ENCODE measurements around the gene CA10.
A peak's percentile ranks its signal among the peaks of the same experiment; 100 is the strongest.

CA10 gene

DNA sequence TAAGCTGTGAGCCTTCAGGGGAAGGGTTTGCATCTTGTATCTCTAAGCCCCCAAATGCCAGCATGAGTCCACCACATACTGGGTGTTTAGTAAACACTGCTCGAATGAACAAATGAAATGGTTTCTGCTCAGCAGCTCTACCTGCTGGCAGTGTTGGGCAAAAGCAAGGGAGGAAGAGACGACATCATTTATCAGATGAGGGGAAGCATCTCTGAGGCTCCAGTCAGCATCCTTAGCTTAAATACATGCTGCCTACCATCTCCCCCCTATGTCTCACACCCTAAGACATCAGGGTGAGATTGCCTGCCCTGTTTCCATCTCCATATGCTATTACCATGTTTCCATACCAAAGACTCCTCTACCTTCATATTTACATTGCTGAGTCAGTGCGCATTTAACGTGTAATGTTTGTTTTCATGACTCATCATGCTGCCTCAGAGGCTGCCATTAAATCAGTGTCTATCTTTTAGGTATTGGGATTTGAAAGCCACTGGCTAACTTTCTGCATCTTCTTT, 518.3 kb downstream of the CA10 start:
- H3K4me2 ChIP-seq (ENCODE audit: low read length) = no peak overlapping the region
- no peaks in the 10 kb centered on the region for H4K20me1 ChIP-seq (ENCODE audit: control insufficient read depth, insufficient read depth, low read depth, low read length)
- no peaks in the 10 kb centered on the region for H3K9me3 ChIP-seq (ENCODE audit: control insufficient read depth, insufficient read depth, low read length)

DNA sequence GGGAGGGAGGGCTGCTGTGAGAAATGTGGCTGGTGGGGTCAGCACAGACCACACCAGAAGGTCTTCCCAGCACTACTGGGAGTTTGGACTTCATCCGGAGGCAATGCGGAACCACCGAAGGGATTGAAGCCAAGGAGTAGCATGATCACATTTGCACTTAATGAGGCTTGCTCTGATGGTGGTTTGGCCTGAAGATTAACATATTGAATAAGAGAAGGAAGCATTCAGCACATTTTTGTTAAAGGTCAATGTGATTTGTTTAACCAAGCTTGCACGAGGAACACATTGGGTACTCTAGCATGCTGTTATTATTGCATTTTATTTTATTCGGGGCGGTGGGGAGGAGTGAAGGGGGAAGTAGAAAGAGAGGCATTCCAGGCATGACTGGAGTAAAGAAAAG, 519.5 kb downstream of the CA10 start:
- H3K79me2 ChIP-seq (ENCODE audit: control insufficient read depth, low read length) = no peaks in the 10 kb centered on the region
- no peaks in the 10 kb centered on the region for H3K27me3 ChIP-seq (ENCODE audit: control insufficient read depth, low read length)
- H3F3A ChIP-seq (ENCODE audit: control insufficient read depth, insufficient read depth) = no peaks in the 10 kb centered on the region
- no peak for TF ChIP-seq CTCF (IDR thresholded peaks at IDR 0.05; ENCODE audit: low read depth, low read length, poor library complexity, severe bottlenecking)
- no peak for TF ChIP-seq EZH2phosphoT487 (IDR thresholded peaks at IDR 0.05; ENCODE audit: borderline replicate concordance, low read length)
- H3K4me1 ChIP-seq (ENCODE audit: control insufficient read depth, low read length) = no peaks in the 10 kb centered on the region
- no peaks in the 10 kb centered on the region for H3K9me2 ChIP-seq (replicated peaks; ENCODE audit: control insufficient read depth, low read length)
- H3K9me3 ChIP-seq (ENCODE audit: control insufficient read depth, insufficient read depth, low read length) = no peaks in the 10 kb centered on the region
- no peak overlapping the region for H3K4me3 ChIP-seq (ENCODE audit: low read length)
- H3K4me2 ChIP-seq (ENCODE audit: low read length) = no peak overlapping the region
- no peaks in the 10 kb centered on the region for H4K20me1 ChIP-seq (ENCODE audit: control insufficient read depth, insufficient read depth, low read depth, low read length)
- no peaks in the 10 kb centered on the region for H3K36me3 ChIP-seq (ENCODE audit: control insufficient read depth, low read length)
- H3K27ac ChIP-seq (ENCODE audit: low read depth, low read length) = no peak overlapping the region

More for the DNA sequence above, 518.3 kb downstream of the CA10 start:
- Histone ChIP-seq H3K9me2 (replicated peaks; ENCODE audit: control insufficient read depth, low read length) (no peaks in the 10 kb centered on the region), H3K36me3 (ENCODE audit: control insufficient read depth, low read length) (no peaks in the 10 kb centered on the region), H3F3A (ENCODE audit: control insufficient read depth, insufficient read depth) (no peaks in the 10 kb centered on the region), H3K27ac (ENCODE audit: low read depth, low read length) (no peak overlapping the region), H3K27me3 (ENCODE audit: control insufficient read depth, low read length) (no peaks in the 10 kb centered on the region), H3K79me2 (ENCODE audit: control insufficient read depth, low read length) (no peaks in the 10 kb centered on the region), H3K4me3 (ENCODE audit: low read length) (no peak overlapping the region), H3K4me1 (ENCODE audit: control insufficient read depth, low read length) (no peaks in the 10 kb centered on the region)
- TF ChIP-seq EZH2phosphoT487 (IDR thresholded peaks at IDR 0.05; ENCODE audit: borderline replicate concordance, low read length) (no peak), CTCF (IDR thresholded peaks at IDR 0.05; ENCODE audit: low read depth, low read length, poor library complexity, severe bottlenecking) (peak; percentile 59)

DNA sequence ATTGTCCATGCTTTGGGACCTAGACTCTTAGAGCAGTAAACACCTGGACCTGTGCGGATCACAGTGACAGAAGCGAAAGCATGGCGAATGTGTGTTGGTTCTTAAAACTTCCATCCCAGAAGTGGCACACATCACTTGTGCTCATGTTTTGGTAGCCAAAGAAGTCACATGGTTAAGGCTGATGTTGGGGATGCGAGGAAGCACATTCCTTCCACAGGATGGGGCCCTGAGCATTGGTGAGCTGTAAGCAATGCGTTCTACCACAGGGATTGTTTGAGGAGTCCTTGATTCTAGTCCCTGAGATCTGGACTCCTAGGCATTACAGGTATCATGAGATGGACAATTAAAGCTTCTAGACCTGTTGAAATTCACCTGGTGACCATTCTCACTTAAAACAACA, 522.2 kb downstream of the CA10 start:
- Histone ChIP-seq H3K27me3 (ENCODE audit: control insufficient read depth, low read length) (no peaks in the 10 kb centered on the region), H3K27ac (ENCODE audit: low read depth, low read length) (no peak overlapping the region), H4K20me1 (ENCODE audit: control insufficient read depth, insufficient read depth, low read depth, low read length) (no peaks in the 10 kb centered on the region), H3K4me3 (ENCODE audit: low read length) (no peak overlapping the region), H3K36me3 (ENCODE audit: control insufficient read depth, low read length) (no peaks in the 10 kb centered on the region), H3K9me2 (replicated peaks; ENCODE audit: control insufficient read depth, low read length) (no peaks in the 10 kb centered on the region), H3K9me3 (ENCODE audit: control insufficient read depth, insufficient read depth, low read length) (no peaks in the 10 kb centered on the region), H3K79me2 (ENCODE audit: control insufficient read depth, low read length) (no peaks in the 10 kb centered on the region), H3K4me1 (ENCODE audit: control insufficient read depth, low read length) (no peaks in the 10 kb centered on the region), H3K4me2 (ENCODE audit: low read length) (no peak overlapping the region), H3F3A (ENCODE audit: control insufficient read depth, insufficient read depth) (no peaks in the 10 kb centered on the region)
- TF ChIP-seq EZH2phosphoT487 (IDR thresholded peaks at IDR 0.05; ENCODE audit: borderline replicate concordance, low read length) (no peak), CTCF (IDR thresholded peaks at IDR 0.05; ENCODE audit: low read depth, low read length, poor library complexity, severe bottlenecking) (no peak)

Data from DOHH2 (cell line).